NCI-H526 (cell line): Measurements from ENCODE around the gene NDFIP1.

Experiments used
- DNase-seq, 2 experiments: peaks; one replicate each; lab custom pipeline; 2025; lab: John Stamatoyannopoulos, UW

NDFIP1 gene

GRCh38 chr5:142091922-142092321 lies 16.7 kb upstream of the NDFIP1 start:
- no peak for DNase-seq

GRCh38 chr5:142095035-142095434 lies 13.5 kb upstream of the NDFIP1 start:
- DNase-seq = no peak

GRCh38 chr5:142095651-142096330 lies 12.8 kb upstream of the NDFIP1 start:
- DNase-seq = no peak

- no peak for DNase-seq
Measured at GRCh38 chr5:142096382-142096781, 12.2 kb upstream of the NDFIP1 start.

GRCh38 chr5:142097681-142098080 lies 10.9 kb upstream of the NDFIP1 start:
- no peak for DNase-seq

- DNase-seq = no peak
Measured at GRCh38 chr5:142098275-142098674, 10.3 kb upstream of the NDFIP1 start.

GRCh38 chr5:142098931-142099330 lies 9.6 kb upstream of the NDFIP1 start:
- peak in 1 of 2 experiments; percentile 12 for DNase-seq

- no peak for DNase-seq
Measured at GRCh38 chr5:142100307-142100706, 8.3 kb upstream of the NDFIP1 start.

- DNase-seq = no peak
Measured at GRCh38 chr5:142102980-142103740, 5.4 kb upstream of the NDFIP1 start.

GRCh38 chr5:142104491-142104890 lies 4.1 kb upstream of the NDFIP1 start:
- DNase-seq = no peak

- DNase-seq = no peak
Measured at GRCh38 chr5:142106061-142106460, 2.5 kb upstream of the NDFIP1 start.

GRCh38 chr5:142107036-142107735 lies 1.4 kb upstream of the NDFIP1 start:
- DNase-seq = no peak

GRCh38 chr5:142107736-142108431 lies 695 bp upstream of the NDFIP1 start:
- DNase-seq = no peak

- peak; percentile 8 to 49 for DNase-seq
Measured at GRCh38 chr5:142109331-142110045, 909 bp downstream of the NDFIP1 start.

- peak; percentile 9 to 43 for DNase-seq
Measured at GRCh38 chr5:142110046-142110531, 1.5 kb downstream of the NDFIP1 start.

- no peak for DNase-seq
Measured at GRCh38 chr5:142110988-142111687, 2.6 kb downstream of the NDFIP1 start.

GRCh38 chr5:142114687-142115086 lies 6.1 kb downstream of the NDFIP1 start:
- DNase-seq = no peak

GRCh38 chr5:142115937-142116614 lies 7.5 kb downstream of the NDFIP1 start:
- DNase-seq = no peak

GRCh38 chr5:142117579-142118151 lies 9.1 kb downstream of the NDFIP1 start:
- DNase-seq = no peak

- no peak for DNase-seq
Measured at GRCh38 chr5:142118155-142118686, 9.6 kb downstream of the NDFIP1 start.
